HepG2 (cell line): ENCODE measurements around the gene STK4. TPM values are rescaled to one million over a fixed set of nuclear protein-coding genes. Genes with fewer than 3 reads are reported as not detected.

Source experiments
- ATAC-seq: fragments of 200-7000 bp; cut with Tn5 transposase; 3 replicates; pipeline ENCODE4 v1.9.1; 2020; ENCODE audit warnings: mild to moderate bottlenecking, moderate library complexity
- BruUV-seq: library from RNA; stranded (reverse); fragments of 400-500 nt; replicated peaks from 2 replicates; lab custom pipeline; 2021; lab: Mats Ljungman, UMichigan
- CTCF ChIA-PET: fragments of 300-600 bp; formaldehyde crosslinking; extraction: SDS; loops from one replicate; lab custom pipeline; 2021; ENCODE audit warnings: low total read pairs, inconsistent platforms, low intra/inter-chr PET ratio; lab: Yijun Ruan, JAX
- POLR2A ChIA-PET: fragments of 350-600 bp; sonication (Branson Sonifier 250); formaldehyde crosslinking; loops from one replicate; lab custom pipeline; 2020; ENCODE audit warnings: antibody characterized with exemption, inconsistent platforms; lab: Yijun Ruan, JAX
- DNase-seq: peaks from one replicate; pipeline ENCODE4 v3.0.0-alpha.2; 2015; ENCODE audit warnings: low spot score
- FAIRE-seq: peaks from 3 replicates; lab custom pipeline; 2011; peaks lifted over from hg19 to GRCh38; lab: Jason Lieb, UNC
- H2AFZ ChIP-seq: one replicate; pipeline ENCODE4 v1.6.1; 2011; ENCODE audit warnings: low read length, inconsistent platforms
- H3K27ac ChIP-seq: fragments of 300-600 bp; 3 replicates; pipeline ENCODE4 v1.8.0; 2011; ENCODE audit warnings: mixed run types, mild to moderate bottlenecking, mixed read lengths, low read length, inconsistent platforms; ENCODE audit not compliant: insufficient read depth; ENCODE audit errors: extremely low read length
- H3K27me3 ChIP-seq, 2 experiments: fragments of 200-600 bp in 1 of 2; 2 replicates in 1 of 2; 3 replicates in 1 of 2; pipeline versions ENCODE4 v1.6.0 to v1.8.0; 2011; ENCODE audit warnings: low read length in 2 of 2, mild to moderate bottlenecking in 2 of 2, moderate library complexity in 2 of 2, inconsistent platforms in 1 of 2; ENCODE audit not compliant: insufficient read depth in 2 of 2, control insufficient read depth in 1 of 2
- H3K36me3 ChIP-seq, 2 experiments: fragments of 200-600 bp in 1 of 2; replicated peaks in 1 of 2; 2 replicates in 1 of 2; 3 replicates in 1 of 2; pipeline versions ENCODE4 v1.5.1 to v1.8.0; 2011; ENCODE audit warnings: low read length in 2 of 2, inconsistent platforms in 1 of 2; ENCODE audit not compliant: insufficient read depth in 2 of 2, control insufficient read depth in 1 of 2
- H3K4me1 ChIP-seq: 2 replicates; pipeline ENCODE4 v1.5.1; 2012; ENCODE audit warnings: low read length, inconsistent platforms; ENCODE audit not compliant: insufficient read depth
- H3K4me2 ChIP-seq: 2 replicates; pipeline ENCODE4 v1.6.0; 2011; ENCODE audit warnings: low read depth, low read length, inconsistent platforms
- H3K4me3 ChIP-seq, 3 experiments: fragments of 200-600 bp in 1 of 3; sonication (generic), shearing (Covaris generic) in 1 of 3; replicated peaks in 1 of 3; 2 replicates each; pipeline ENCODE4 v1.5.1; 2011 to 2016; ENCODE audit warnings: low read length in 3 of 3, inconsistent platforms in 2 of 3, low read depth in 2 of 3, mild to moderate bottlenecking in 2 of 3, control low read depth in 1 of 3, mixed read lengths in 1 of 3; ENCODE audit not compliant: insufficient read depth in 1 of 3
- H3K79me2 ChIP-seq: one replicate; pipeline ENCODE4 v1.6.1; 2011; ENCODE audit warnings: low read length, inconsistent platforms; ENCODE audit not compliant: insufficient read depth
- H3K9ac ChIP-seq: 2 replicates; pipeline ENCODE4 v1.6.0; 2011; ENCODE audit warnings: mild to moderate bottlenecking, low read depth, low read length, inconsistent platforms; ENCODE audit not compliant: insufficient read depth
- H3K9me3 ChIP-seq: 2 replicates; pipeline ENCODE4 v1.5.1; 2012; ENCODE audit warnings: mild to moderate bottlenecking, low read length
- H4K20me1 ChIP-seq: 2 replicates; pipeline ENCODE4 v1.6.0; 2011; ENCODE audit warnings: inconsistent platforms, mild to moderate bottlenecking, low read length, moderate library complexity; ENCODE audit not compliant: insufficient read depth
- KLF13 ChIP-seq: sonication (generic); formaldehyde crosslinking; IDR thresholded peaks from 2 replicates; pipeline ENCODE4 v1.4.0; 2020; ENCODE audit warnings: mild to moderate bottlenecking, missing genetic modification reagents
- RAD51 ChIP-seq: fragments of 450-650 bp; IDR thresholded peaks from 2 replicates; pipeline ENCODE4 v1.6.1; 2016; ENCODE audit warnings: borderline replicate concordance
- ZNF256 ChIP-seq: sonication (generic); formaldehyde crosslinking; conservative IDR thresholded peaks from 2 replicates; pipeline ENCODE4 v1.4.0; 2020; ENCODE audit warnings: missing genetic modification reagents
- ZNF329 ChIP-seq: sonication (generic); formaldehyde crosslinking; IDR thresholded peaks from 2 replicates; pipeline ENCODE4 v1.9.0; 2021; ENCODE audit warnings: low read depth, mild to moderate bottlenecking, missing genetic modification reagents
- ZNF652 ChIP-seq: IDR thresholded peaks from 2 replicates; pipeline ENCODE4 v1.6.1; 2016; ENCODE audit warnings: low read depth, borderline replicate concordance
- ZNF891 ChIP-seq: sonication (generic); formaldehyde crosslinking; IDR thresholded peaks from 2 replicates; pipeline ENCODE4 v1.5.0; 2020; ENCODE audit warnings: mild to moderate bottlenecking, missing genetic modification reagents
- WGBS: methylation state at CpG from one replicate; pipeline ENCODE4 v1.1.6; 2017; ENCODE audit warnings: low lambda C conversion rate; 5-methylcytosine and 5-hydroxymethylcytosine counted together
- in situ Hi-C: cut with HindIII; loops from 2 replicates; pipeline ENCODE4 v1.10.0; 2017; ENCODE audit warnings: low pct_unique_long_range_greater_than_20kb; ENCODE audit not compliant: extremely low pct_ligation_motif_present
- intact Hi-C: fragments of 100-400 bp; cut with micrococcal nuclease; formaldehyde crosslinking; loops from one replicate; pipeline ENCODE4 v1.10.0; 2022; ENCODE audit not compliant: unreplicated experiment
- polyA plus RNA-seq, 8 experiments: library from polyadenylated mRNA; depleted of rRNA in 3 of 8; stranded (reverse) in 7 of 8; unstranded in 1 of 8; fragments of >200 nt; fragmentation: Illumina TruSeq in 4 of 8; extraction: Trizol in 4 of 8; gene quantifications; 2 replicates each; pipeline versions ENCODE4 v1.2.1 to v1.2.3, GENCODE V29; 2011 to 2016; ENCODE audit warnings: low read depth in 4 of 8, missing spikeins in 1 of 8, mixed read lengths in 1 of 8; ENCODE audit not compliant: insufficient read depth in 1 of 8
- total RNA-seq, 5 experiments: library from RNA; depleted of rRNA; stranded (reverse); fragments of >200 nt; fragmentation: Illumina TruSeq; extraction: Trizol; gene quantifications; 2 replicates each; pipeline ENCODE4 v1.2.3, GENCODE V29; 2016; ENCODE audit warnings: low read depth in 1 of 5
- TF ChIP-seq, protein P1 (sequence below): sonication (generic); formaldehyde crosslinking; IDR thresholded peaks from 2 replicates; pipeline ENCODE4 v1.5.0; 2020; ENCODE audit warnings: mild to moderate bottlenecking, missing genetic modification reagents
- TF ChIP-seq, protein P2 (sequence below), 2 experiments: sonication (generic) in 1 of 2; formaldehyde crosslinking in 1 of 2; IDR thresholded peaks; 2 replicates each; pipeline versions ENCODE4 v1.5.1 to v1.6.1; 2011 to 2020; ENCODE audit warnings: borderline replicate concordance in 1 of 2, low read depth in 1 of 2, low read length in 1 of 2, mild to moderate bottlenecking in 1 of 2, missing genetic modification reagents in 1 of 2, moderate library complexity in 1 of 2

STK4 gene
- total and polyA plus RNA-seq, 2 of the 13 experiments (the other 11 are each of a cell fraction or from before 2014, with no cell fraction given) = 25.6 to 38.3 TPM

DNA sequence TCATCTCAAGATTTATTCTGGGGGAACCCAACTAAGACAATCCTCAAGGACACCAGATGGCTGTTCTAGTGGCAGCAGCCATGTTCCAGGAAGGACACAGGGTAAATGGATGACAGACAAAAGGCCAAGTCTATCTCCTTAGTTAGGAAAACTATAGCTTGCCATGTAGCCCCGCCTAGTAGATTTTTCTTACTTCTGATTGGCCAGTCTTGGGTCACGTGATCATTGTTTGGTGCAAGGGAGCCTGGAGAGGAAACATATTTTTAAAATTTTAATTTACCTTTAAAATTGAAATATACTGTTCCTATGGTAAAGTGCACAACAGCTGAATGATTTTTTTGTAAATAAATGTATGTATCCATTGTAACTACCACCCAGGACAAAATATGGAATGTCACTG lies 139.0 kb downstream of the STK4 start:
- POLR2A ChIA-PET = no interaction called here
- no peak for DNase-seq

More for the DNA sequence above, 139.0 kb downstream of the STK4 start:
- Histone ChIP-seq H4K20me1 (no peaks in the 10 kb centered on the region), H3K4me1 (peaks cover 21% of the 10 kb centered on the region), H3K79me2 (no peaks in the 10 kb centered on the region), H3K4me3 (no peak overlapping the region), H2AFZ (no peak overlapping the region), H3K9ac (no peak overlapping the region), H3K27me3 (peaks cover 1 to 22% of the 10 kb centered on the region in 2 experiments; a peak in 4 of 5 replicates), H3K9me3 (no peaks in the 10 kb centered on the region), H3K4me2 (no peak overlapping the region), H3K36me3 (no peaks in the 10 kb centered on the region), H3K27ac (no peak overlapping the region)
- CTCF ChIA-PET = no interaction called here
- BruUV-seq = no TSS peak
- intact Hi-C loops (no loop called here), in situ Hi-C loops (no loop called here)
- 4% methylated on average over 2 of the region's 2 CpGs for WGBS
- ATAC-seq = no peak
- TF ChIP-seq KLF13 = no peak
- TF ChIP-seq, protein P1, sequence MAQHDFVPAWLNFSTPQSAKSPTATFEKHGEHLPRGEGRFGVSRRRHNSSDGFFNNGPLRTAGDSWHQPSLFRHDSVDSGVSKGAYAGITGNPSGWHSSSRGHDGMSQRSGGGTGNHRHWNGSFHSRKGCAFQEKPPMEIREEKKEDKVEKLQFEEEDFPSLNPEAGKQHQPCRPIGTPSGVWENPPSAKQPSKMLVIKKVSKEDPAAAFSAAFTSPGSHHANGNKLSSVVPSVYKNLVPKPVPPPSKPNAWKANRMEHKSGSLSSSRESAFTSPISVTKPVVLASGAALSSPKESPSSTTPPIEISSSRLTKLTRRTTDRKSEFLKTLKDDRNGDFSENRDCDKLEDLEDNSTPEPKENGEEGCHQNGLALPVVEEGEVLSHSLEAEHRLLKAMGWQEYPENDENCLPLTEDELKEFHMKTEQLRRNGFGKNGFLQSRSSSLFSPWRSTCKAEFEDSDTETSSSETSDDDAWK (CRISPR knock-in tag) = no peak
- TF ChIP-seq RAD51 = peak; percentile 93
- no peak for TF ChIP-seq ZNF891 (CRISPR knock-in tag)
- TF ChIP-seq, protein P2, sequence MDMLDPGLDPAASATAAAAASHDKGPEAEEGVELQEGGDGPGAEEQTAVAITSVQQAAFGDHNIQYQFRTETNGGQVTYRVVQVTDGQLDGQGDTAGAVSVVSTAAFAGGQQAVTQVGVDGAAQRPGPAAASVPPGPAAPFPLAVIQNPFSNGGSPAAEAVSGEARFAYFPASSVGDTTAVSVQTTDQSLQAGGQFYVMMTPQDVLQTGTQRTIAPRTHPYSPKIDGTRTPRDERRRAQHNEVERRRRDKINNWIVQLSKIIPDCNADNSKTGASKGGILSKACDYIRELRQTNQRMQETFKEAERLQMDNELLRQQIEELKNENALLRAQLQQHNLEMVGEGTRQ (IDR thresholded peaks at IDR 0.05; ENCODE audit: low read depth, low read length) = peak; percentile 73
- TF ChIP-seq, protein P2 (CRISPR knock-in tag; IDR thresholded peaks at IDR 0.05; ENCODE audit: borderline replicate concordance) = no peak
- no peak for TF ChIP-seq ZNF329 (CRISPR knock-in tag)
- no peak for TF ChIP-seq ZNF652 (CRISPR knock-in tag)
- no peak for TF ChIP-seq ZNF256
- FAIRE-seq = no peak
